Measurements from ENCODE around the gene ALK. TPM values are rescaled to one million over a fixed set of nuclear protein-coding genes. Genes with fewer than 3 reads are reported as not detected.

Gene ALK
- total RNA-seq, 1 donor from 2014 or later = 1.1 TPM

GRCh38 chr2:29894822-29895614, 26.4 kb downstream of the ALK start:
- no peak for ATAC-seq
- Histone ChIP-seq H3K27ac (no peak overlapping the region), H3K27me3 (ENCODE audit: low read depth) (peaks cover 5% of the 10 kb centered on the region), H3K9me3 (no peaks in the 10 kb centered on the region), H3K36me3 (no peaks in the 10 kb centered on the region), H3K4me1 (no peaks in the 10 kb centered on the region), H3K4me3 (no peak overlapping the region)
- intact Hi-C loops (cut with DNase I) = no loop called here
- DNase-seq = no peak
- TF ChIP-seq CTCF (IDR thresholded peaks at IDR 0.05) = no peak

- intact Hi-C loops (cut with DNase I) = no loop called here
- no peak for ATAC-seq
Measured at GRCh38 chr2:29892585-29893259, 28.7 kb downstream of the ALK start.

GRCh38 chr2:29881089-29881730, 40.2 kb downstream of the ALK start:
- ATAC-seq (no peak), DNase-seq (no peak)
- intact Hi-C loops (cut with DNase I) = no loop called here
- no peaks in the 10 kb centered on the region for H3K27me3 ChIP-seq (ENCODE audit: low read depth)
- no peaks in the 10 kb centered on the region for H3K4me1 ChIP-seq
- H3K9me3 ChIP-seq = no peaks in the 10 kb centered on the region
- H3K36me3 ChIP-seq = no peaks in the 10 kb centered on the region
- TF ChIP-seq CTCF (IDR thresholded peaks at IDR 0.05) = no peak
- no peak overlapping the region for H3K27ac ChIP-seq
- no peak overlapping the region for H3K4me3 ChIP-seq

More at GRCh38 chr2:29892585-29893259, 28.7 kb downstream of the ALK start:
- no peak overlapping the region for H3K4me3 ChIP-seq
- peaks cover 1% of the 10 kb centered on the region for H3K27me3 ChIP-seq (ENCODE audit: low read depth)
- no peak overlapping the region for H3K27ac ChIP-seq
- no peak for TF ChIP-seq CTCF (IDR thresholded peaks at IDR 0.05)
- no peaks in the 10 kb centered on the region for H3K4me1 ChIP-seq
- H3K9me3 ChIP-seq = no peaks in the 10 kb centered on the region
- no peaks in the 10 kb centered on the region for H3K36me3 ChIP-seq
- no peak for DNase-seq

- Histone ChIP-seq H3K4me3 (no peak overlapping the region), H3K27me3 (ENCODE audit: low read depth) (no peaks in the 10 kb centered on the region), H3K27ac (no peak overlapping the region), H3K9me3 (no peaks in the 10 kb centered on the region), H3K36me3 (no peaks in the 10 kb centered on the region), H3K4me1 (no peaks in the 10 kb centered on the region)
- no peak for DNase-seq
- ATAC-seq = no peak
- intact Hi-C loops (cut with DNase I) = no loop called here
- no peak for TF ChIP-seq CTCF (IDR thresholded peaks at IDR 0.05)
Measured at GRCh38 chr2:29880084-29880483, 41.3 kb downstream of the ALK start.

- Histone ChIP-seq H3K9me3 (no peaks in the 10 kb centered on the region), H3K4me1 (no peaks in the 10 kb centered on the region), H3K27ac (no peak overlapping the region), H3K4me3 (no peak overlapping the region), H3K36me3 (no peaks in the 10 kb centered on the region), H3K27me3 (ENCODE audit: low read depth) (no peaks in the 10 kb centered on the region)
- no peak for TF ChIP-seq CTCF (IDR thresholded peaks at IDR 0.05)
- no peak for DNase-seq
- intact Hi-C loops (cut with DNase I) = no loop called here
- no peak for ATAC-seq
Measured at GRCh38 chr2:29879456-29879855, 41.9 kb downstream of the ALK start.
